Tibial artery (tissue), 4 donors: ENCODE measurements around the gene EVI5.

Source experiments
- DNase-seq, 2 donors: peaks; one replicate each; pipeline ENCODE4 v3.0.0-alpha.2; 2019
- H3K27ac ChIP-seq, 2 donors: fragments of 200-600 bp; sonication (generic) in 1 of 2; 1 replicate in 1 of 2; 2 replicates in 1 of 2; pipeline ENCODE4 v1.5.1; 2018 to 2019; ENCODE audit warnings: mild to moderate bottlenecking in 1 of 2
- H3K27me3 ChIP-seq, 2 donors: fragments of 200-600 bp; sonication (generic) in 1 of 2; one replicate each; pipeline versions ENCODE4 v1.5.1 to v1.6.0; 2016 to 2019
- H3K36me3 ChIP-seq, 3 donors: fragments of 200-600 bp; sonication (generic) in 2 of 3; one replicate each; pipeline ENCODE4 v1.5.1; 2016 to 2019; ENCODE audit warnings: mild to moderate bottlenecking in 2 of 3
- H3K4me1 ChIP-seq, 4 donors: fragments of 200-600 bp; sonication (generic) in 2 of 4; 1 replicate in 3 of 4; 2 replicates in 1 of 4; pipeline ENCODE4 v1.5.1; 2016 to 2019
- H3K4me3 ChIP-seq, 2 donors: fragments of 200-600 bp; sonication (generic) in 1 of 2; 1 replicate in 1 of 2; 2 replicates in 1 of 2; pipeline ENCODE4 v1.5.1; 2018 to 2019; ENCODE audit warnings: mild to moderate bottlenecking in 2 of 2
- H3K9me3 ChIP-seq, 3 donors: fragments of 200-600 bp; sonication (generic) in 1 of 3; one replicate each; pipeline ENCODE4 v1.5.1; 2016 to 2019
- CTCF ChIP-seq, 2 experiments: fragments of 200-600 bp in 1 of 2; fragments of 450-650 bp in 1 of 2; IDR thresholded peaks; one replicate each; pipeline ENCODE4 v1.5.1; 2017 to 2019; ENCODE audit warnings: antibody characterized with exemption in 2 of 2, mild to moderate bottlenecking in 1 of 2, moderate library complexity in 1 of 2
- intact Hi-C: fragments of 100-400 bp; cut with DNase I; formaldehyde crosslinking; loops from one replicate; pipeline ENCODE4 v1.15.0; 2023; ENCODE audit warnings: low total_unique reads

Gene EVI5

GRCh38 chr1:92504291-92505014 is 280.5 kb downstream of the EVI5 start:
- Histone ChIP-seq H3K9me3 (no peaks in the 10 kb centered on the region), H3K4me3 (no peak overlapping the region), H3K27me3 (no peaks in the 10 kb centered on the region), H3K36me3 (peaks cover 0 to 5% (median 0%) of the 10 kb centered on the region in 3 donors), H3K27ac (no peak overlapping the region), H3K4me1 (no peaks in the 10 kb centered on the region)
- no peak for TF ChIP-seq CTCF (IDR thresholded peaks at IDR 0.05)
- no peak for DNase-seq
- intact Hi-C loops: no loop called here

- intact Hi-C loops: no loop called here
- Histone ChIP-seq H3K4me3 (no peak overlapping the region), H3K27me3 (no peaks in the 10 kb centered on the region), H3K9me3 (no peaks in the 10 kb centered on the region), H3K36me3 (peaks cover 0 to 5% (median 0%) of the 10 kb centered on the region in 3 donors), H3K27ac (no peak overlapping the region), H3K4me1 (no peaks in the 10 kb centered on the region)
- no peak for TF ChIP-seq CTCF (IDR thresholded peaks at IDR 0.05)
- DNase-seq: no peak
Observed at GRCh38 chr1:92503926-92504285, 281.0 kb downstream of the EVI5 start.

- no peak for DNase-seq
- Histone ChIP-seq H3K36me3 (peaks cover 0 to 2% (median 0%) of the 10 kb centered on the region in 3 donors), H3K4me1 (no peaks in the 10 kb centered on the region), H3K4me3 (no peak overlapping the region), H3K9me3 (no peaks in the 10 kb centered on the region), H3K27me3 (no peaks in the 10 kb centered on the region), H3K27ac (no peak overlapping the region)
- no peak for TF ChIP-seq CTCF (IDR thresholded peaks at IDR 0.05)
- intact Hi-C loops: no loop called here
Observed at GRCh38 chr1:92503043-92503925, 281.6 kb downstream of the EVI5 start.

- Histone ChIP-seq H3K4me3 (no peak overlapping the region), H3K4me1 (no peaks in the 10 kb centered on the region), H3K36me3 (no peaks in the 10 kb centered on the region), H3K27me3 (no peaks in the 10 kb centered on the region), H3K9me3 (no peaks in the 10 kb centered on the region), H3K27ac (no peak overlapping the region)
- no peak for DNase-seq
- TF ChIP-seq CTCF (IDR thresholded peaks at IDR 0.05): no peak
- intact Hi-C loops: no loop called here
Observed at GRCh38 chr1:92502247-92502646, 282.7 kb downstream of the EVI5 start.

- Histone ChIP-seq H3K9me3 (no peaks in the 10 kb centered on the region), H3K27ac (no peak overlapping the region), H3K36me3 (no peaks in the 10 kb centered on the region), H3K4me3 (no peak overlapping the region), H3K27me3 (no peaks in the 10 kb centered on the region), H3K4me1 (no peaks in the 10 kb centered on the region)
- no peak for TF ChIP-seq CTCF (IDR thresholded peaks at IDR 0.05)
- intact Hi-C loops: no loop called here
- DNase-seq: no peak
Observed at GRCh38 chr1:92500552-92500951, 284.4 kb downstream of the EVI5 start.
